Glutamatergic neuron (in vitro differentiated cells): Measurements from ENCODE around the gene NMUR1. TPM values are rescaled to one million over a fixed set of nuclear protein-coding genes. Genes with fewer than 3 reads are reported as not detected.

Experiments used
- DNase-seq: peaks from one replicate; pipeline ENCODE4 v3.0.0; 2022
- H3K27ac Mint-ChIP-seq: one replicate; pipeline ENCODE4 v1.8.0; 2020; ENCODE audit warnings: mild to moderate bottlenecking, mixed read lengths, inconsistent platforms; ENCODE audit not compliant: unreplicated experiment
- H3K27me3 Mint-ChIP-seq: one replicate; pipeline ENCODE4 v1.8.0; 2020; ENCODE audit warnings: mild to moderate bottlenecking, moderate library complexity, mixed read lengths, inconsistent platforms; ENCODE audit not compliant: unreplicated experiment
- H3K36me3 Mint-ChIP-seq: one replicate; pipeline ENCODE4 v1.8.0; 2020; ENCODE audit warnings: mild to moderate bottlenecking, mixed read lengths, inconsistent platforms; ENCODE audit not compliant: unreplicated experiment
- H3K4me1 Mint-ChIP-seq: one replicate; pipeline ENCODE4 v1.8.0; 2020; ENCODE audit warnings: mild to moderate bottlenecking, low read depth, mixed read lengths, inconsistent platforms; ENCODE audit not compliant: unreplicated experiment
- H3K4me3 Mint-ChIP-seq: one replicate; pipeline ENCODE4 v1.8.0; 2020; ENCODE audit warnings: mild to moderate bottlenecking, mixed read lengths, inconsistent platforms; ENCODE audit not compliant: unreplicated experiment
- H3K9me3 Mint-ChIP-seq: one replicate; pipeline ENCODE4 v1.8.0; 2020; ENCODE audit warnings: mild to moderate bottlenecking, moderate library complexity, mixed read lengths, inconsistent platforms; ENCODE audit not compliant: unreplicated experiment
- total RNA-seq: library from RNA; stranded (reverse); fragmentation: NEBNext Ultra II Directional; extraction: Animal tissue kit (Norgen Biotek cat#: 25700); gene quantifications from one replicate; pipeline ENCODE4 v1.2.1, GENCODE V29; 2021; ENCODE audit not compliant: unreplicated experiment
- TF ChIP-seq, protein P1 (sequence below): fragments of 200-600 bp; sonication (generic); IDR thresholded peaks from one replicate; pipeline ENCODE4 v1.5.0; 2021; ENCODE audit not compliant: partially characterized antibody, unreplicated experiment

NMUR1 gene
- total RNA-seq, 1 donor from 2014 or later: 0.32 TPM

DNA sequence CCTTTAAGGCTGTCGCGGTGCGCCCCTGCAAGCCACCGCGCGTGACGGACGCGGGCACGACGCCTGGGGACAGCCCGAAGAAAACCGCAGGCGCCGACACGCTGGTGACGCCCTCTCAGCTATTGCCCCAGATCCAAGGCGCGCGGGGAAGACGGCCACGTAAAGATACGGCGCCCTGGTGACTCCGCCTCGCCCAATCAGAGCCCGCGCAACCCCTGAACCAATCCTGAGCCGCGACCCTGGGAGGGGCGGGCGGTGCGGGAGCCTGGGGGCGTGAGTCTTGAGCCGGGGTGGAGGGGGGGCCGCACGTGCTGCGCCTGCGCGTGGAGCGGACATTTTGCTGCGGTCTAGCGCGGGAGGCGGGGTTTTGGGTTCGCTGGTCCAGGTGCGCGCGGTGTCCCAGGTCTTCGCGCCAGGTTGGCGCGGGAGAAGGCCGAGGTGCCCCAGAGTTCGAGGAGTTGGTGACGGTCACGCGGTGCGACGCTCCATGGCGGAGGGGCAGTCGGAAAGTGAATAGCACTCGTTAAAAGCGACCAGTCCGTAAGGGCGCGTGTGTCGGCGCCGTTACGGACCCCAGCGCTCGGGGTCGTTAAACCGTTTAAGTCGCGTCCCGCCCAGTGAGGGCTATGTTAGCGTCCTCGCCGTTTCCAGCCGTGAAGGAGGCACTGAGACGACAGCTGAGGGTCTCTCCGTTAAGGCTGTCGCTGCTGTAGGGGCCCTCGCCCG, 15.9 kb downstream of the NMUR1 start:
- no peaks in the 10 kb centered on the region for H3K36me3 Mint-ChIP-seq
- peak overlapping the region; percentile 97 for H3K4me3 Mint-ChIP-seq
- peaks cover 11% of the 10 kb centered on the region for H3K4me1 Mint-ChIP-seq
- H3K9me3 Mint-ChIP-seq: peaks cover 3% of the 10 kb centered on the region
- peaks cover 2% of the 10 kb centered on the region for H3K27me3 Mint-ChIP-seq
- DNase-seq: peak; percentile 98
- peak overlapping the region; percentile 90 for H3K27ac Mint-ChIP-seq
- TF ChIP-seq, protein P1, sequence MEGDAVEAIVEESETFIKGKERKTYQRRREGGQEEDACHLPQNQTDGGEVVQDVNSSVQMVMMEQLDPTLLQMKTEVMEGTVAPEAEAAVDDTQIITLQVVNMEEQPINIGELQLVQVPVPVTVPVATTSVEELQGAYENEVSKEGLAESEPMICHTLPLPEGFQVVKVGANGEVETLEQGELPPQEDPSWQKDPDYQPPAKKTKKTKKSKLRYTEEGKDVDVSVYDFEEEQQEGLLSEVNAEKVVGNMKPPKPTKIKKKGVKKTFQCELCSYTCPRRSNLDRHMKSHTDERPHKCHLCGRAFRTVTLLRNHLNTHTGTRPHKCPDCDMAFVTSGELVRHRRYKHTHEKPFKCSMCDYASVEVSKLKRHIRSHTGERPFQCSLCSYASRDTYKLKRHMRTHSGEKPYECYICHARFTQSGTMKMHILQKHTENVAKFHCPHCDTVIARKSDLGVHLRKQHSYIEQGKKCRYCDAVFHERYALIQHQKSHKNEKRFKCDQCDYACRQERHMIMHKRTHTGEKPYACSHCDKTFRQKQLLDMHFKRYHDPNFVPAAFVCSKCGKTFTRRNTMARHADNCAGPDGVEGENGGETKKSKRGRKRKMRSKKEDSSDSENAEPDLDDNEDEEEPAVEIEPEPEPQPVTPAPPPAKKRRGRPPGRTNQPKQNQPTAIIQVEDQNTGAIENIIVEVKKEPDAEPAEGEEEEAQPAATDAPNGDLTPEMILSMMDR: no peak

DNA sequence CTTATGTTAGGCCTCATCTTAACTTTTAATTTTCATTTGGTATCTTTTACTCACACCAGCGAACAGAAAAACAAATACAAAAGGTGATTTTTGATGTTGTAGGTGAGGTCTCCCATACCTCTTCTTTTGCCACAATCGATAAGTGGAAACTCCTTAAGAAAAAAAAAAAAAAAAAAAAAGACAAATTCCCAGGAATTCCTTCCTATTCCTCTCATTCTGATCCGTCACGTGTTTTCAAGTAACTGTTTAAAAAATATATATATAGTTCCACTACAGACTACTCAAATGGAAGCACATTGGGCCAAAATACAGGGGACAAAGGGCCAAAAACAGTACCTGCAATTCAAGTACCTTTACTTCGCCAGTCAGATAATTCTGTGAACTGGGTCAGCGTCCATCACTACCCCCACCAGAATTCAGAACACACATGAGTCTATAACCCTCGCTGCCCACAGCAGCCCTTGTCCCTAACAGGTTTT, 16.5 kb downstream of the NMUR1 start:
- peak overlapping the region; percentile 90 for H3K27ac Mint-ChIP-seq
- peaks cover 2% of the 10 kb centered on the region for H3K27me3 Mint-ChIP-seq
- H3K36me3 Mint-ChIP-seq: no peaks in the 10 kb centered on the region
- no peak for DNase-seq
- peaks cover 11% of the 10 kb centered on the region for H3K4me1 Mint-ChIP-seq
- TF ChIP-seq, protein P1: no peak
- peaks cover 3% of the 10 kb centered on the region for H3K9me3 Mint-ChIP-seq
- peak overlapping the region; percentile 97 for H3K4me3 Mint-ChIP-seq

DNA sequence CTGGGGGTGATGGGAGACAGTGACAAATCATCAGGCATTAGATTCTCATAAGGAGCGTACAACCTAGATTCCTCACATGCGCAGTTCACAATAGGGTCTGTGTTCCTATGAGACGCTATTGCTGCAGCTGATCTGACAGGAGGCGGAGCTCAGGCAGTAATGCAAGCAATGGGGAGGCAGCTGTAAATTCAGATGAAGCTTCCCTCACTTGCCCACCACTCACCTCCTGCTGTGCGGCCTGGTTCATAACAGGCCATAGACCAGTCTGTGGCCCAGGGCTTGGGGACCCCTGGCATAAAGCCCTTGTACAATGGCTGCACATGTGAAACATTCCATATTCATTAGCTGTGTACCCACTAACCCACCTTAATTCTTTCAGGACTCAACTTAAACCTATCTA, 18.0 kb downstream of the NMUR1 start:
- no peak overlapping the region for H3K4me3 Mint-ChIP-seq
- peaks cover 11% of the 10 kb centered on the region for H3K4me1 Mint-ChIP-seq
- DNase-seq: no peak
- peaks cover 3% of the 10 kb centered on the region for H3K9me3 Mint-ChIP-seq
- H3K27ac Mint-ChIP-seq: peak overlapping the region; percentile 52
- H3K27me3 Mint-ChIP-seq: no peaks in the 10 kb centered on the region
- H3K36me3 Mint-ChIP-seq: no peaks in the 10 kb centered on the region
- TF ChIP-seq, protein P1: no peak

DNA sequence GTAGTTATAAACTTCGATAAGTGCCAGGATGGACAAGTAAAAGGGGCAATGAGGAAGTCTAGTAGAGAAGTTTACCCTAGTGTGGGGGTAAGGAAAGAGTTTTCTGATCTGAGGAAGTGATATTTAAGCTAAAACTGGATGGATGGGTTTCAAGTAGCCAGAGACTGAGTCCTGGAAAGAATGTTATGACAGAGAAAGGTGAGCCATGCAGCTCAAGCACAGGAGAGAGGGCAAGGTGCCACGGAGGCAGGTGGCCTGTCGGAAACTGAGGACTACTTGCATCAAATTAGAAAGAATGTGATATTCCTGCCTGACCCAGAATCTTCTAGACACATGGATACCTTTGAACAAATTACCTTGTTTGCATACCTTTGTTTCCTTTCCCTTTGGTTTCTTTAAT, 26.5 kb downstream of the NMUR1 start:
- no peak for DNase-seq
- H3K4me1 Mint-ChIP-seq: no peaks in the 10 kb centered on the region
- H3K9me3 Mint-ChIP-seq: no peaks in the 10 kb centered on the region
- peaks cover 2% of the 10 kb centered on the region for H3K27me3 Mint-ChIP-seq
- no peak overlapping the region for H3K4me3 Mint-ChIP-seq
- no peak overlapping the region for H3K27ac Mint-ChIP-seq
- TF ChIP-seq, protein P1: no peak
- no peaks in the 10 kb centered on the region for H3K36me3 Mint-ChIP-seq

DNA sequence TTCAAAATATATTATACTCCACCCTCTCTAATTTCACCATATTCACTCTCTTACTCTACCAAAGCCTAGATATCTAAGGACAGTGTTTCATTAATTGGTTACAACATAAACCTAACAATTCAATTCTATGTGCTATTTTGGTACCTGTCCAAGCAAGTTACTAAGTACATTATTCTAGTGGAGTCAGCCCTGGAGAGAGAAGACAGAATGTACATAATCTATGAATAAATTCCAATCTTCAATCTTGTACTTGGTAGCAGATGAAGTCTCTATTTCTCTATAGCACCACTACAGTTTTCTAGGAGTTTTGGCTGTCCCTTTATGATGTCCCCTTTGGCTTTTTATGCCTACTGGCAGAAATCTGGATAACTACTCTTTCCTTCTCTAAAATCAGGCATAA, 27.6 kb downstream of the NMUR1 start:
- no peaks in the 10 kb centered on the region for H3K9me3 Mint-ChIP-seq
- H3K4me3 Mint-ChIP-seq: no peak overlapping the region
- peaks cover 2% of the 10 kb centered on the region for H3K27me3 Mint-ChIP-seq
- no peaks in the 10 kb centered on the region for H3K4me1 Mint-ChIP-seq
- TF ChIP-seq, protein P1: no peak
- H3K36me3 Mint-ChIP-seq: no peaks in the 10 kb centered on the region
- no peak overlapping the region for H3K27ac Mint-ChIP-seq
- DNase-seq: no peak
